DMS79 treated with DMSO at 0.1 percent for 48 hours (cell line): ENCODE data around the gene PDE2A.

Experiments
- DNase-seq: peaks from one replicate; lab custom pipeline; 2025; lab: John Stamatoyannopoulos, UW

PDE2A gene

GRCh38 chr11:72613450-72613849 lies 60.8 kb downstream of the PDE2A start:
- no peak for DNase-seq

GRCh38 chr11:72609476-72609875 lies 64.7 kb downstream of the PDE2A start:
- DNase-seq, result no peak

- DNase-seq, result no peak
These were observed 65.2 kb downstream of the PDE2A start for GRCh38 chr11:72609045-72609444.

- DNase-seq, result no peak
These were observed 66.7 kb downstream of the PDE2A start for GRCh38 chr11:72607496-72607895.

GRCh38 chr11:72606748-72607468 lies 67.3 kb downstream of the PDE2A start:
- DNase-seq, result no peak

- no peak for DNase-seq
These were observed 68.1 kb downstream of the PDE2A start for GRCh38 chr11:72605973-72606747.

- DNase-seq, result no peak
These were observed 70.0 kb downstream of the PDE2A start for GRCh38 chr11:72604256-72604655.

- DNase-seq, result no peak
These were observed 71.8 kb downstream of the PDE2A start for GRCh38 chr11:72602250-72602904.

GRCh38 chr11:72600557-72600956 lies 73.7 kb downstream of the PDE2A start:
- DNase-seq, result no peak

- no peak for DNase-seq
These were observed 74.7 kb downstream of the PDE2A start for GRCh38 chr11:72599325-72600117.

GRCh38 chr11:72598906-72599305 lies 75.3 kb downstream of the PDE2A start:
- no peak for DNase-seq

- DNase-seq, result no peak
These were observed 75.8 kb downstream of the PDE2A start for GRCh38 chr11:72598466-72598865.

GRCh38 chr11:72597721-72598120 lies 76.5 kb downstream of the PDE2A start:
- no peak for DNase-seq

GRCh38 chr11:72595292-72595684 lies 78.9 kb downstream of the PDE2A start:
- no peak for DNase-seq

GRCh38 chr11:72594493-72595291 lies 79.5 kb downstream of the PDE2A start:
- no peak for DNase-seq

- DNase-seq, result no peak
These were observed 81.3 kb downstream of the PDE2A start for GRCh38 chr11:72592698-72593495.

GRCh38 chr11:72591785-72592502 lies 82.3 kb downstream of the PDE2A start:
- no peak for DNase-seq

GRCh38 chr11:72591023-72591422 lies 83.2 kb downstream of the PDE2A start:
- DNase-seq, result no peak

- DNase-seq, result no peak
These were observed 84.1 kb downstream of the PDE2A start for GRCh38 chr11:72589802-72590761.
